WI38 (cell line): Measurements from ENCODE around the gene CACNA1H.

Experiments used
- H3K4me3 ChIP-seq: 2 replicates; pipeline ENCODE4 v1.5.1; 2011; ENCODE audit warnings: low read depth, mild to moderate bottlenecking, control low read depth, low read length
- CTCF ChIP-seq: IDR thresholded peaks from 2 replicates; pipeline ENCODE4 v1.5.1; 2012; ENCODE audit warnings: low read depth, mild to moderate bottlenecking, control low read depth, low read length

The CACNA1H gene

GRCh38 chr16:1158456-1159324 is 5.8 kb downstream of the CACNA1H start:
- no peak for TF ChIP-seq CTCF
- no peak overlapping the region for H3K4me3 ChIP-seq

- no peak for TF ChIP-seq CTCF
Observed at GRCh38 chr16:1159325-1159972, 6.5 kb downstream of the CACNA1H start.

GRCh38 chr16:1159973-1160772 is 7.3 kb downstream of the CACNA1H start:
- no peak overlapping the region for H3K4me3 ChIP-seq
- TF ChIP-seq CTCF, result no peak

More at GRCh38 chr16:1159325-1159972, 6.5 kb downstream of the CACNA1H start:
- H3K4me3 ChIP-seq, result no peak overlapping the region

- TF ChIP-seq CTCF, result no peak
Observed at GRCh38 chr16:1160773-1161348, 8.0 kb downstream of the CACNA1H start.

GRCh38 chr16:1162701-1163566 is 10.0 kb downstream of the CACNA1H start:
- no peak overlapping the region for H3K4me3 ChIP-seq
- no peak for TF ChIP-seq CTCF

More at GRCh38 chr16:1160773-1161348, 8.0 kb downstream of the CACNA1H start:
- no peak overlapping the region for H3K4me3 ChIP-seq

GRCh38 chr16:1163567-1164055 is 10.7 kb downstream of the CACNA1H start:
- TF ChIP-seq CTCF, result no peak
- no peak overlapping the region for H3K4me3 ChIP-seq
